H1 (cell line): ENCODE results near the gene PITPNC1. TPM values are rescaled to one million over a fixed set of nuclear protein-coding genes. Genes with fewer than 3 reads are reported as not detected.

Experiments
- CTCF ChIA-PET: fragments of 300-600 bp; sonication (Branson Sonifier 250); formaldehyde crosslinking; loops from one replicate; lab custom pipeline; 2021; ENCODE audit not compliant: partially characterized antibody; lab: Charles Lee
- POLR2A ChIA-PET: fragments of 300-600 bp; sonication (Branson Sonifier 250); formaldehyde crosslinking; loops from one replicate; lab custom pipeline; 2021; ENCODE audit warnings: inconsistent platforms; ENCODE audit not compliant: partially characterized antibody; lab: Charles Lee
- DNase-seq, 2 experiments: peaks; one replicate each; pipeline versions ENCODE4 v3.0.0 to v3.0.0-alpha.2; 2010 to 2022; ENCODE audit warnings: low spot score in 2 of 2, low read depth in 1 of 2, mixed read lengths in 1 of 2
- FAIRE-seq: peaks from 2 replicates; lab custom pipeline; 2011; peaks lifted over from hg19 to GRCh38; lab: Jason Lieb, UNC
- H2AFZ ChIP-seq: 2 replicates; pipeline ENCODE4 v1.8.1; 2012; ENCODE audit warnings: low read length, inconsistent platforms
- H2AK5ac ChIP-seq: 2 replicates; pipeline ENCODE4 v1.6.1; 2013; ENCODE audit warnings: low read depth, low read length
- H2BK120ac ChIP-seq: replicated peaks from 2 replicates; pipeline ENCODE3; 2013; ENCODE audit warnings: low read depth, low read length, inconsistent platforms
- H2BK12ac ChIP-seq: 2 replicates; pipeline ENCODE4 v1.6.1; 2013; ENCODE audit warnings: low read depth, low read length
- H2BK15ac ChIP-seq: 2 replicates; pipeline ENCODE4 v1.6.1; 2013; ENCODE audit warnings: low read length
- H2BK20ac ChIP-seq: 2 replicates; pipeline ENCODE4 v1.6.1; 2013; ENCODE audit warnings: low read length
- H2BK5ac ChIP-seq: 2 replicates; pipeline ENCODE4 v1.6.1; 2013; ENCODE audit warnings: low read depth, low read length
- H3K14ac ChIP-seq: 2 replicates; pipeline ENCODE4 v1.6.1; 2013; ENCODE audit warnings: inconsistent platforms; ENCODE audit not compliant: insufficient read length
- H3K18ac ChIP-seq: 2 replicates; pipeline ENCODE4 v1.6.1; 2013; ENCODE audit warnings: low read length; ENCODE audit errors: extremely low read depth
- H3K23ac ChIP-seq: 2 replicates; pipeline ENCODE4 v1.6.1; 2013; ENCODE audit warnings: inconsistent platforms; ENCODE audit not compliant: insufficient read length
- H3K23me2 ChIP-seq: 2 replicates; pipeline ENCODE4 v1.6.1; 2013; ENCODE audit warnings: low read depth, low read length
- H3K27ac ChIP-seq: 2 replicates; pipeline ENCODE4 v1.6.1; 2011; ENCODE audit warnings: low read depth, low read length, inconsistent platforms
- H3K27me3 ChIP-seq, 4 experiments: replicated peaks in 1 of 4; 1 replicate in 1 of 4; 2 replicates in 3 of 4; pipeline versions ENCODE4 v1.6.1 to v1.8.1; 2011 to 2013; ENCODE audit warnings: low read length in 3 of 4, mild to moderate bottlenecking in 3 of 4, inconsistent platforms in 2 of 4, mixed read lengths in 2 of 4, moderate library complexity in 1 of 4; ENCODE audit not compliant: control insufficient read depth in 3 of 4, insufficient read depth in 3 of 4; ENCODE audit errors: extremely low read depth in 1 of 4
- H3K36me3 ChIP-seq, 4 experiments: 2 replicates each; pipeline versions ENCODE4 v1.6.1 to v1.8.1; 2011 to 2013; ENCODE audit warnings: mild to moderate bottlenecking in 4 of 4, low read length in 3 of 4, moderate library complexity in 2 of 4, control low read depth in 1 of 4, inconsistent platforms in 1 of 4; ENCODE audit not compliant: insufficient read depth in 4 of 4, control insufficient read depth in 2 of 4
- H3K4ac ChIP-seq: replicated peaks from 2 replicates; pipeline ENCODE3; 2013; ENCODE audit warnings: low read length, low read depth, mixed read lengths, inconsistent platforms; ENCODE audit not compliant: insufficient read length
- H3K4me1 ChIP-seq, 4 experiments: replicated peaks in 1 of 4; 1 replicate in 1 of 4; 2 replicates in 3 of 4; pipeline versions ENCODE4 v1.6.1 to v1.8.1; 2011 to 2013; ENCODE audit warnings: low read length in 3 of 4, inconsistent platforms in 2 of 4, mixed read lengths in 1 of 4; ENCODE audit not compliant: insufficient read depth in 4 of 4, control insufficient read depth in 3 of 4
- H3K4me2 ChIP-seq, 2 experiments: 2 replicates each; pipeline versions ENCODE4 v1.6.1 to v1.8.1; 2011 to 2013; ENCODE audit warnings: low read depth in 2 of 2, low read length in 2 of 2, control low read depth in 1 of 2, inconsistent platforms in 1 of 2, mild to moderate bottlenecking in 1 of 2; ENCODE audit not compliant: insufficient read depth in 1 of 2
- H3K4me3 ChIP-seq, 4 experiments: fragments of 200-600, 300-600 bp in 1 of 4; sonication (generic), shearing (Covaris generic), sonication (Bioruptor Twin) in 1 of 4; 2 replicates each; pipeline versions ENCODE4 v1.5.1 to v1.8.1; 2011 to 2016; ENCODE audit warnings: low read length in 4 of 4, low read depth in 3 of 4, control low read depth in 2 of 4, inconsistent platforms in 2 of 4, mild to moderate bottlenecking in 2 of 4, mixed read lengths in 1 of 4, moderate library complexity in 1 of 4; ENCODE audit not compliant: insufficient read depth in 2 of 4; ENCODE audit errors: extremely low read depth in 1 of 4
- H3K56ac ChIP-seq: replicated peaks from 2 replicates; pipeline ENCODE3; 2013; ENCODE audit warnings: low read depth, mild to moderate bottlenecking, mixed read lengths, low read length, inconsistent platforms; ENCODE audit not compliant: insufficient read length
- H3K79me1 ChIP-seq: 2 replicates; pipeline ENCODE4 v1.6.1; 2013; ENCODE audit warnings: low read depth, low read length, control low read depth
- H3K79me2 ChIP-seq, 2 experiments: 2 replicates each; pipeline versions ENCODE4 v1.6.1 to v1.8.1; 2012 to 2013; ENCODE audit warnings: low read length in 2 of 2, mild to moderate bottlenecking in 2 of 2, inconsistent platforms in 1 of 2; ENCODE audit not compliant: insufficient read depth in 2 of 2, control insufficient read depth in 1 of 2
- H3K9ac ChIP-seq, 4 experiments: replicated peaks in 1 of 4; 1 replicate in 1 of 4; 2 replicates in 3 of 4; pipeline versions ENCODE4 v1.6.1 to v1.8.1; 2011 to 2013; ENCODE audit warnings: low read depth in 3 of 4, low read length in 3 of 4, control low read depth in 2 of 4, mild to moderate bottlenecking in 2 of 4, moderate library complexity in 2 of 4, inconsistent platforms in 1 of 4; ENCODE audit errors: extremely low read depth in 1 of 4
- H3K9me3 ChIP-seq, 2 experiments: 2 replicates each; pipeline versions ENCODE4 v1.6.1 to v1.8.1; 2012 to 2013; ENCODE audit warnings: mild to moderate bottlenecking in 2 of 2, moderate library complexity in 2 of 2, control low read depth in 1 of 2, inconsistent platforms in 1 of 2, low read depth in 1 of 2, low read length in 1 of 2, mixed read lengths in 1 of 2; ENCODE audit not compliant: insufficient read depth in 2 of 2
- H4K20me1 ChIP-seq, 2 experiments: replicated peaks in 1 of 2; 2 replicates each; pipeline versions ENCODE3 to v1.8.1; 2011 to 2013; ENCODE audit warnings: inconsistent platforms in 2 of 2, low read length in 2 of 2, mild to moderate bottlenecking in 1 of 2; ENCODE audit not compliant: insufficient read depth in 2 of 2, control insufficient read depth in 1 of 2
- H4K5ac ChIP-seq: 2 replicates; pipeline ENCODE4 v1.6.1; 2013; ENCODE audit warnings: low read length, low read depth, mixed read lengths, inconsistent platforms; ENCODE audit not compliant: insufficient read length
- H4K8ac ChIP-seq: 2 replicates; pipeline ENCODE4 v1.8.0; 2013; ENCODE audit warnings: mild to moderate bottlenecking, moderate library complexity, low read length, inconsistent platforms; ENCODE audit not compliant: insufficient read depth; ENCODE audit errors: extremely low read depth
- H4K91ac ChIP-seq: replicated peaks from 2 replicates; pipeline ENCODE3; 2013; ENCODE audit warnings: low read length, mixed read lengths, inconsistent platforms; ENCODE audit not compliant: insufficient read length
- POLR2AphosphoS5 ChIP-seq: IDR thresholded peaks from 2 replicates; pipeline ENCODE4 v1.6.1; 2011; ENCODE audit warnings: low read depth, low read length
- WGBS, 2 experiments: shearing (Covaris generic) in 1 of 2; methylation state at CpG; one replicate each; pipeline versions ENCODE4 v1.1.6 to v1.1.7; 2013 to 2015; ENCODE audit warnings: low lambda C conversion rate in 2 of 2, mixed read lengths in 2 of 2, inconsistent platforms in 1 of 2, low coverage in 1 of 2, missing lambda C conversion rate in 1 of 2; ENCODE audit not compliant: insufficient replicate concordance in 2 of 2, insufficient coverage in 1 of 2, insufficient read length in 1 of 2; ENCODE audit errors: extremely low coverage in 1 of 2, missing lambda C conversion rate in 1 of 2; 5-methylcytosine and 5-hydroxymethylcytosine counted together
- polyA plus RNA-seq, 7 experiments: library from polyadenylated mRNA; depleted of rRNA in 3 of 7; stranded (reverse) in 5 of 7; unstranded in 2 of 7; fragments of >200 nt in 5 of 7; fragments of 200-250 nt in 2 of 7; gene quantifications; 1 replicate in 5 of 7; 2 replicates in 1 of 7; 4 replicates in 1 of 7; pipeline versions ENCODE4 v1.2.1 to v1.2.3, GENCODE V29; 2011 to 2013; ENCODE audit warnings: missing spikeins in 2 of 7, mixed read lengths in 2 of 7
- total RNA-seq: library from RNA; stranded (reverse); fragmentation: NEBNext Ultra II Directional; extraction: Animal tissue kit (Norgen Biotek cat#: 25700); gene quantifications from 2 replicates; pipeline ENCODE4 v1.2.1, GENCODE V29; 2021

The PITPNC1 gene
- total and polyA plus RNA-seq, 2 of the 8 experiments (the other 6 are each of a cell fraction or from before 2014, with no cell fraction given) = 17.6 to 54.7 TPM

DNA sequence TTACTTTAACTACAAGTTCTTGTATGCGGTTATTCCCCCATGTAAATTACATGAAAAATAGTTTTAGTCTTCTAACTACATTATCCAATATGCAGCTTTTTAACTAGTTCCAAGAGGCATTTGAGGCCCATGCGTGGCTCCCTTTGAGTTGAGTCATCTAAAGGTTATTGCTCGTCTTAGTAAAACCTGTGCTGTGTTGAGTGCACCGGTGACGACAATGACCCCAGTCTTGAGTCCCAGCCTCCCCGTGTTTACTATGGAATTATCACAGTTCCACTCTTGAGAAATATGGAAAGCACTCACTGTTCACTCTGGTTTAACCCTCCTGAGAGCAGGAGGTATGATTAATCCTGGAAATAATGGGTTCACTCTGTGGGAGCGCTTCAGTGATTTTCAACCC is 119.2 kb downstream of the PITPNC1 start:
- Histone ChIP-seq H2BK120ac (no peak overlapping the region), H3K79me2 (peaks cover 3 to 72% of the 10 kb centered on the region in 2 experiments; a peak in 2 of 4 replicates), H3K4me1 (peaks cover under 1 to 9% (median 3%) of the 10 kb centered on the region in 4 experiments; a peak in 5 of 7 replicates), H3K27ac (no peak overlapping the region), H2BK15ac (no peak overlapping the region), H3K79me1 (peaks cover 3% of the 10 kb centered on the region), H2BK12ac (no peak overlapping the region), H3K56ac (no peak overlapping the region), H2BK5ac (no peak overlapping the region), H3K9ac (no peak overlapping the region), H4K91ac (no peak overlapping the region), H4K5ac (no peak overlapping the region), H3K27me3 (no peaks in the 10 kb centered on the region), H3K36me3 (no peaks in the 10 kb centered on the region), H4K8ac (no peak overlapping the region), H3K4me2 (no peak overlapping the region), H3K9me3 (no peaks in the 10 kb centered on the region), H2AFZ (no peak overlapping the region), H3K23ac (no peak overlapping the region), H4K20me1 (no peaks in the 10 kb centered on the region), H3K23me2 (no peaks in the 10 kb centered on the region), H2BK20ac (no peak overlapping the region), H3K4ac (no peak overlapping the region), H3K18ac (no peak overlapping the region), H3K14ac (no peak overlapping the region), H3K4me3 (no peak overlapping the region), H2AK5ac (no peak overlapping the region)
- POLR2A ChIA-PET = no interaction called here
- FAIRE-seq (no peak), DNase-seq (no peak)
- TF ChIP-seq POLR2AphosphoS5 = no peak
- 85% methylated on average over 7 of the region's 7 CpGs; no CpG with 5 or more reads in 1 of the 2 experiments for WGBS, 2 experiments
- CTCF ChIA-PET = interaction anchor here (1.1 kb wide), 1 partner anchor 114 kb away, joined by 3 read pairs; no protein-coding TSS in a partner anchor
